Heart left ventricle (tissue), 13 donors: Measurements from ENCODE around the gene GDF2.

Experiments used
- POLR2A ChIP-seq, 2 donors: fragments of 450-650 bp; IDR thresholded peaks; one replicate each; pipeline ENCODE4 v1.6.1; 2017; ENCODE audit warnings: antibody characterized with exemption in 2 of 2, mild to moderate bottlenecking in 2 of 2, moderate library complexity in 2 of 2
- TF ChIP-seq, protein P1 (sequence below), 12 donors: fragments of 200-600 bp; sonication (generic) in 4 of 12; IDR thresholded peaks; one replicate each; pipeline versions ENCODE4 v1.5.0 to v1.8.0; 2018 to 2022; ENCODE audit warnings: antibody characterized with exemption in 12 of 12, mild to moderate bottlenecking in 5 of 12
- donor health status: ischemic (EF 13 %, LVEDD 7.1; RV severe dilation, severe dysfunction).
- donor health status: DM: no; HTN: yes; CAD: no.
- donor health status: DM: no; HTN: no; CAD: no.
- donor health status: ischemic (EF 25% LVEDD 6.9; RV normal size, moderate dysfunction).
- donor health status: ischemic (EF 25% LVEDD 5.7; RV mildly dilated, moderate dysfunction).
- donor health status: ischemic (EF 35%, LVEDD 5.7; RV mildly dilated, moderate dysfunction).
- donor health status: nonischemic (EF 11% LVEDD 7.7; RV severe dilation, severe dysfunction).
- donor health status: DM: yes; HTN: yes; CAD: no.
- donor health status: PGD.
- donor health status: ischemic (EF 29% LVEDD 5.4; RV normal size, mild dysfunction).
- donor health status: nonischemic (EF 23%, LVEDD 6.1; RV moderate dilation, normal function).

- TF ChIP-seq, protein P1, sequence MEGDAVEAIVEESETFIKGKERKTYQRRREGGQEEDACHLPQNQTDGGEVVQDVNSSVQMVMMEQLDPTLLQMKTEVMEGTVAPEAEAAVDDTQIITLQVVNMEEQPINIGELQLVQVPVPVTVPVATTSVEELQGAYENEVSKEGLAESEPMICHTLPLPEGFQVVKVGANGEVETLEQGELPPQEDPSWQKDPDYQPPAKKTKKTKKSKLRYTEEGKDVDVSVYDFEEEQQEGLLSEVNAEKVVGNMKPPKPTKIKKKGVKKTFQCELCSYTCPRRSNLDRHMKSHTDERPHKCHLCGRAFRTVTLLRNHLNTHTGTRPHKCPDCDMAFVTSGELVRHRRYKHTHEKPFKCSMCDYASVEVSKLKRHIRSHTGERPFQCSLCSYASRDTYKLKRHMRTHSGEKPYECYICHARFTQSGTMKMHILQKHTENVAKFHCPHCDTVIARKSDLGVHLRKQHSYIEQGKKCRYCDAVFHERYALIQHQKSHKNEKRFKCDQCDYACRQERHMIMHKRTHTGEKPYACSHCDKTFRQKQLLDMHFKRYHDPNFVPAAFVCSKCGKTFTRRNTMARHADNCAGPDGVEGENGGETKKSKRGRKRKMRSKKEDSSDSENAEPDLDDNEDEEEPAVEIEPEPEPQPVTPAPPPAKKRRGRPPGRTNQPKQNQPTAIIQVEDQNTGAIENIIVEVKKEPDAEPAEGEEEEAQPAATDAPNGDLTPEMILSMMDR (IDR thresholded peaks at IDR 0.05) = no peak
- TF ChIP-seq POLR2A (IDR thresholded peaks at IDR 0.05) = no peak
These were observed 34.0 kb upstream of the GDF2 start for GRCh38 chr10:47288236-47288635.
